ENCODE data around the gene RNF4. TPM values are rescaled to one million over a fixed set of nuclear protein-coding genes. Genes with fewer than 3 reads are reported as not detected.

Gene RNF4
- total and polyA plus RNA-seq, 8 donors, result 11.7 to 30.3 (median 23.3) TPM

DNA sequence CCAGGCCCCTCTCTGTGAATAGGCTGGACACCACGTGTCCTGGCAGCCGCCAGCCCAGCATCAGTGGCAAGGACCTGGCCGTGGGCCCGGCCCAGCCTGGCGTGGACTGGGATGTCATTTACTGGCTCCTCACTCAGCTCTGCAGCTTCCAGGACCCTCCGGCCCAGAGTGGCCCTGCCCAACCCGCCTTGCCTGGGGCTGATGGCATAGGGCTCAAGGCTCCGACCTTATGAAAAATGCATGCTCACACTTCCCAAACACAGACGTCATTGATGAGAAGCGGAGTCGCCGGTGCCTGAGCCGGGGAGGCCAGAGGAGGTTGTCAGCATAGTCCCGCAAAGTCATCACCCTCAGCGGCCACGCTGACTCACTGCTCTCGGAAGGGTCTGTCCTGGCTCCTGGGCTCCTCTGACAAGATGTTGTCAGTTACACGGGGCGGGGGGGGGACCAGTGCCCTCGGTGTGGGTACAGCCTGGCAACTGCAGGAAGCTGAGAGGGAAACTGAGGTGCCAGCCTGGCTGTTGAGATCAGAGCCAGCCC lies 35.8 kb upstream of the RNF4 start:
- FAIRE-seq, result no peak
- ATAC-seq, result no peak
- Histone ChIP-seq H3K9me3 (no peaks in the 10 kb centered on the region), H3K4me1 (peaks cover 0 to 3% (median 0%) of the 10 kb centered on the region in 3 donors), H3K36me3 (no peaks in the 10 kb centered on the region), H3K4me3 (no peak overlapping the region), H3K27ac (no peak overlapping the region), H3K27me3 (no peaks in the 10 kb centered on the region)
- intact Hi-C loops (cut with DNase I), result no loop called here
- DNase-seq, result peak in 1 of 6 donors; percentile 63
- TF ChIP-seq, protein P1, sequence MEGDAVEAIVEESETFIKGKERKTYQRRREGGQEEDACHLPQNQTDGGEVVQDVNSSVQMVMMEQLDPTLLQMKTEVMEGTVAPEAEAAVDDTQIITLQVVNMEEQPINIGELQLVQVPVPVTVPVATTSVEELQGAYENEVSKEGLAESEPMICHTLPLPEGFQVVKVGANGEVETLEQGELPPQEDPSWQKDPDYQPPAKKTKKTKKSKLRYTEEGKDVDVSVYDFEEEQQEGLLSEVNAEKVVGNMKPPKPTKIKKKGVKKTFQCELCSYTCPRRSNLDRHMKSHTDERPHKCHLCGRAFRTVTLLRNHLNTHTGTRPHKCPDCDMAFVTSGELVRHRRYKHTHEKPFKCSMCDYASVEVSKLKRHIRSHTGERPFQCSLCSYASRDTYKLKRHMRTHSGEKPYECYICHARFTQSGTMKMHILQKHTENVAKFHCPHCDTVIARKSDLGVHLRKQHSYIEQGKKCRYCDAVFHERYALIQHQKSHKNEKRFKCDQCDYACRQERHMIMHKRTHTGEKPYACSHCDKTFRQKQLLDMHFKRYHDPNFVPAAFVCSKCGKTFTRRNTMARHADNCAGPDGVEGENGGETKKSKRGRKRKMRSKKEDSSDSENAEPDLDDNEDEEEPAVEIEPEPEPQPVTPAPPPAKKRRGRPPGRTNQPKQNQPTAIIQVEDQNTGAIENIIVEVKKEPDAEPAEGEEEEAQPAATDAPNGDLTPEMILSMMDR (IDR thresholded peaks at IDR 0.05), result no peak
- 78 to 80% methylated on average over 20 of the region's 20 CpGs for WGBS, 2 donors

DNA sequence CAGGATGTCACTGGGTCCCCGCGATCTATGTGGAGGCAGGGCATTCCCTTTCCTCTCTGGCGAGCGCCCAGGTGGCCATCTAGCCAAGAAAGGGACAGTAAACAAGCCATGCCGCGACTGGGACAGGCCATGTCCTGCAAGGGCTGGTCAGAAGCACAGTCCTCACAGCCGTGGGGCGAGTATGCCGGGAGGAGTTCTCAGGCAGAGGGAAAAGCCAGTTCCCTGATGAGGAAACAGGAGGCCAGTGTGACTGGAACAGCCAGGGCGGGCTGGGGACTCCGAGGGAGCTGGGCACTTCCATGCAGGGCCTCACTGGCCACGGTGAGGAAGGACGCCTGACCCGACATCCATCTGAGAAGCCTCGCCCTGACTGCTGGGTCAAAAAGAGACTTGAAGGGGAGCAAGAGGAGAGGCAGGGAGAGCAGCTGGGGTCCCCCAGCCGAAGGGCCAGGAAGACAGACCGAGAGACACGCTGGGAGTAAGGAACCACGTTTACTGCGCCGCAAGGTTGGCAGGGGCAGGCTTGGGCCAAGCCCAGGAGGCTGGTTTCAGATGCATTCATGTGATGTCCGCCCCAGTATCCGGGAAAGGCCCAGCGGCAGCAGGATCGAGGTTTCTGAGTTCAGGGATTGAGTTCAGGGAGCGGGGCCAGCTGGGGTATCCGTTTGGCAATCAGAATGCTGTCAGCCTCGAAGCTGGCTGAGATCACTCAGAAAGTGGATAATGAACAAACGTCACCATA lies 35.1 kb upstream of the RNF4 start:
- H3K9me3 ChIP-seq, result no peaks in the 10 kb centered on the region
- intact Hi-C loops (cut with DNase I), result no loop called here
- WGBS, 2 donors, result 71 to 73% methylated on average over 27 to 29 of the region's 29 CpGs
- DNase-seq (peak in 1 of 6 donors; percentile 75), ATAC-seq (no peak), FAIRE-seq (no peak)
- H3K27ac ChIP-seq, result no peak overlapping the region
- H3K27me3 ChIP-seq, result no peaks in the 10 kb centered on the region
- no peak overlapping the region for H3K4me3 ChIP-seq
- H3K4me1 ChIP-seq, result peaks cover 0 to 3% (median 0%) of the 10 kb centered on the region in 3 donors
- H3K36me3 ChIP-seq, result no peaks in the 10 kb centered on the region
- TF ChIP-seq, protein P1 (IDR thresholded peaks at IDR 0.05), result no peak

DNA sequence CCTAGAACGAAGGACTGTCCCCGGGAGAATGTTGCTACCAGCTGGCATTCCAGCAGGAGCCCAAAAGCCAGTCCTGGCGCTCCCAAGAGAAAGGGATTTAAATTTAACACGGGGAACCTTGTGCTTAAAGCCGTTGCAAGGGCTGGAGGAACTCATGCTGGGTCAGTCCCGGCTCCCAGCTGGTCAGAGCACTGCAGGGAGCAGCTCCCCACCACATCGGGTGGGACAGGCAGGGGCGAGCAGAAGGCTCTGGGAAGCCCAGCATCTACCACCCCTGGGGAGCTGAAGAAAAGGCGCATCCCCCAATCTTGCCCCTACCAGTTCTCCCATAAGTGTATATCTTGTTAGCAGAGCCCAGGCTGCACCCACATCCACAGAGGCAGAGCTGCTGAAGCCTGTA lies 34.5 kb upstream of the RNF4 start:
- H3K36me3 ChIP-seq, result no peaks in the 10 kb centered on the region
- no peak for DNase-seq
- intact Hi-C loops (cut with DNase I), result no loop called here
- no peaks in the 10 kb centered on the region for H3K9me3 ChIP-seq
- no peak overlapping the region for H3K27ac ChIP-seq
- 62 to 67% methylated on average over 9 of the region's 9 CpGs for WGBS, 2 donors
- H3K4me1 ChIP-seq, result no peaks in the 10 kb centered on the region
- ATAC-seq, result no peak
- TF ChIP-seq, protein P1 (IDR thresholded peaks at IDR 0.05), result no peak
- no peaks in the 10 kb centered on the region for H3K27me3 ChIP-seq
- H3K4me3 ChIP-seq, result no peak overlapping the region
- FAIRE-seq, result no peak

DNA sequence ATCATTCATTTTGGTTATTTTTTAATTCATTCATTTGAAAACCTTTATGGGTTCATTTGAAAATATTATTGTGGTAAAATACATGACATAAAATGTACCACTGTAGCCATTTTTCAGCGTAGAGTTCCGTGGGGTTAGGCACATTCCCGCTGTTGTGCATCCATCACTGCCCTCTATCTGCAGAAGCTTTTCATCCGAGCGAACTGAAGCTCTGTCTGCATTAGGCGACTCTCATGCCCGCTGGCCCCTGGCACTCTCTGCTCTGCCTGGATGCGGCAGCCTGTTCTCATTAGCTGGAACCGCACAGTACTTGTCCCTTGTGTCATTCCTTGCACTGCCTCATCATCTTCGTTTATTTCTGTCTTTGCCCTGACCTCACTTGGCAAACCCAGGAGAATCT lies 32.6 kb upstream of the RNF4 start:
- TF ChIP-seq, protein P1 (IDR thresholded peaks at IDR 0.05), result no peak
- H3K9me3 ChIP-seq, result no peaks in the 10 kb centered on the region
- ATAC-seq (peak in 2 of 4 donors; percentile 26 to 44), FAIRE-seq (no peak), DNase-seq (no peak)
- 61 to 67% methylated on average over 10 of the region's 10 CpGs for WGBS, 2 donors
- no peaks in the 10 kb centered on the region for H3K27me3 ChIP-seq
- H3K4me1 ChIP-seq, result no peaks in the 10 kb centered on the region
- H3K4me3 ChIP-seq, result no peak overlapping the region
- H3K36me3 ChIP-seq, result no peaks in the 10 kb centered on the region
- no peak overlapping the region for H3K27ac ChIP-seq
- intact Hi-C loops (cut with DNase I), result no loop called here

Measured in pancreas (tissue), 10 donors.